HG03039 (cell line): ENCODE measurements around the gene SLC52A1.
A peak's percentile ranks its signal among the peaks of the same experiment; 100 is the strongest.

Experiments used
- ATAC-seq: cut with Tn5 transposase; IDR thresholded peaks from one replicate; pipeline ENCODE4 v1.9.1; 2021; ENCODE audit warnings: mild to moderate bottlenecking, moderate library complexity; ENCODE audit not compliant: unreplicated experiment

Gene SLC52A1

GRCh38 chr17:4994081-4994595 lies 41.1 kb downstream of the SLC52A1 start:
- ATAC-seq, result no peak

- no peak for ATAC-seq
Measured at GRCh38 chr17:4987767-4988567, 47.3 kb downstream of the SLC52A1 start.

GRCh38 chr17:4986951-4987766 lies 48.1 kb downstream of the SLC52A1 start, which contains the start of gene CAMTA2:
Gene CAMTA2 (minus strand): TSS chr17:4987675. CDS start chr17:4986222, 1,453 bp downstream.
- ATAC-seq, result peak; percentile 74

GRCh38 chr17:4986403-4986802 lies 48.8 kb downstream of the SLC52A1 start:
- no peak for ATAC-seq
